ENCODE results near the gene PACS1. TPM values are rescaled to one million over a fixed set of nuclear protein-coding genes. Genes with fewer than 3 reads are reported as not detected.

Gene PACS1
- total RNA-seq, 1 donor from 2014 or later: 24.9 TPM

DNA sequence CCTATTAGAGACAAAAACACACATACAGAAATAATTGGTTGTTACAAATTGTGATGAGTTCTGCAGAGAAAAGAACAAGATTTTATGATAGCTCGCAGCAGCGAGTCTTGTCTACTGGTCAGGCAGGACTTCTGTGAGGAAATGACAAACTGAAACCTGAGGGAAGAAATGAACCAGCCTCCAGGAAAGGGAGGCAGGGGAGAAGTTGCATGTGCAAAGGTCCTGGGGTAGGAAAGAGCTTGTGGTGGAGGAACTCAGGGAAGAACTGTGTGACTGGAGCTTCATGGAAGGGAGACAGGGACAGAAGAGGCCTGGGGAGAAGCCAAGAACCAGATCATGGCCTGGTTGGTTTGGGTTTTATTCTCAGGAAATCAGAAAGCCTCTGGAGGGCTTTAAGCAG is 189.2 kb downstream of the PACS1 start:
- H3K4me3 ChIP-seq (ENCODE audit: low read depth, low read length): no peak overlapping the region
- TF ChIP-seq, protein P1, sequence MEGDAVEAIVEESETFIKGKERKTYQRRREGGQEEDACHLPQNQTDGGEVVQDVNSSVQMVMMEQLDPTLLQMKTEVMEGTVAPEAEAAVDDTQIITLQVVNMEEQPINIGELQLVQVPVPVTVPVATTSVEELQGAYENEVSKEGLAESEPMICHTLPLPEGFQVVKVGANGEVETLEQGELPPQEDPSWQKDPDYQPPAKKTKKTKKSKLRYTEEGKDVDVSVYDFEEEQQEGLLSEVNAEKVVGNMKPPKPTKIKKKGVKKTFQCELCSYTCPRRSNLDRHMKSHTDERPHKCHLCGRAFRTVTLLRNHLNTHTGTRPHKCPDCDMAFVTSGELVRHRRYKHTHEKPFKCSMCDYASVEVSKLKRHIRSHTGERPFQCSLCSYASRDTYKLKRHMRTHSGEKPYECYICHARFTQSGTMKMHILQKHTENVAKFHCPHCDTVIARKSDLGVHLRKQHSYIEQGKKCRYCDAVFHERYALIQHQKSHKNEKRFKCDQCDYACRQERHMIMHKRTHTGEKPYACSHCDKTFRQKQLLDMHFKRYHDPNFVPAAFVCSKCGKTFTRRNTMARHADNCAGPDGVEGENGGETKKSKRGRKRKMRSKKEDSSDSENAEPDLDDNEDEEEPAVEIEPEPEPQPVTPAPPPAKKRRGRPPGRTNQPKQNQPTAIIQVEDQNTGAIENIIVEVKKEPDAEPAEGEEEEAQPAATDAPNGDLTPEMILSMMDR (conservative IDR thresholded peaks at IDR 0.05; ENCODE audit: low read depth, low read length): no peak

DNA sequence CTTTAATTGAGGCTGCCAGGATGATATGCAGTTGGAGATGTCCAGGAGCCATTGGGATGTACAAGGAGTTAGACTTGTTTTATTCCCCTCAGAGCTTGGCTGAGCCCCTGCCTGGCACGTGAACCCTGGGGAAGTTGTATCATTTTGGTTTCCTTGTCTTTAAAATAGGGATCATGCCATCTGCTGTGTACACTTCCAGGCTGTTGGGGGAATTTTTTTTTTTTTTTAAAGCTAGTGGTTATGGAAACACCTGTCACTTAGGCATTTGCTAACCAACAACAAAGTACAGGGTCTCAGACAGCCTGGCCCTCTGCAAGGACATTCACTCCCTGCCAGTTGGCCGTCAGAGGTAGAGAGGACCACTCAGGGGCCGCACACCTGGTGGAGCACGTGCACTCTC is 189.9 kb downstream of the PACS1 start:
- no peak overlapping the region for H3K4me3 ChIP-seq (ENCODE audit: low read depth, low read length)
- DNase-seq (ENCODE audit: low read depth): no peak
- TF ChIP-seq, protein P1 (conservative IDR thresholded peaks at IDR 0.05; ENCODE audit: low read depth, low read length): no peak

More for the DNA sequence above, 189.2 kb downstream of the PACS1 start:
- no peak for DNase-seq (ENCODE audit: low read depth)

DNA sequence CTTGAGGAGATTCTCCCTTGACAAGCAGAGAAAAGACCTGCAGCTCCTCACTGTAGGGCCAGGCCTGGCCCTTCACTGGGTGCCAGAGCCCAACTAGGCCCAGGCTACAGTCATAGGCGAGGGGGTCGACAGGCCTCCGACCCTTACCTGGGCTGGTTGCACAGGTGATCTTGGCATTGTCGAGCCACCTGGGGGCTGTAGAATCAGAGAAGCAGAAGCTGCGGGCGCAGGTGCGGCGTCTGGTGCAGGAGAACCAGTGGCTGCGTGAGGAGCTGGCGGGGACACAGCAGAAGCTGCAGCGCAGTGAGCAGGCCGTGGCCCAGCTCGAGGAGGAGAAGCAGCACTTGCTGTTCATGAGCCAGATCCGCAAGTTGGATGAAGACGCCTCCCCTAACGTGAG is 191.5 kb downstream of the PACS1 start:
- TF ChIP-seq, protein P1 (conservative IDR thresholded peaks at IDR 0.05; ENCODE audit: low read depth, low read length): no peak
- no peak overlapping the region for H3K4me3 ChIP-seq (ENCODE audit: low read depth, low read length)
- no peak for DNase-seq (ENCODE audit: low read depth)

DNA sequence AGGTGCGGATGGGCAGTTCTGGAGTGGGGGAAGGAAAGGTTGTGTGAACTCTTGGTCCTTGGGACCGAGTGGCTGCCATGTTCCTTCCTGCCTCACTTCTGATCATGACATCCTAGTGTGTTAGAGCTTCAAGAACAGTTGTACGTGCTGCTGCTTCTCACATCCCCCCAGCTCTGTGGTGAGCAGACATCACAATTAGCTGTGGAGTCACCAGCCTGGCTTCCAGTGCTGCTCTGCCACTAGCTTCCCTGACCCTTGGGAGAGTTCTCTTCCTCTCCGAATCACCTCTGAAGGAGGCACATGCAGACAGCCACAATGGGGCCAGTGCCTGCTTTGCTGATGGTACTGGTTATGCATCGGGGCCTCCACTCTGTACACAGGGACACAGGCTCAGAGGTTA is 192.1 kb downstream of the PACS1 start:
- TF ChIP-seq, protein P1 (conservative IDR thresholded peaks at IDR 0.05; ENCODE audit: low read depth, low read length): no peak
- no peak overlapping the region for H3K4me3 ChIP-seq (ENCODE audit: low read depth, low read length)
- no peak for DNase-seq (ENCODE audit: low read depth)

DNA sequence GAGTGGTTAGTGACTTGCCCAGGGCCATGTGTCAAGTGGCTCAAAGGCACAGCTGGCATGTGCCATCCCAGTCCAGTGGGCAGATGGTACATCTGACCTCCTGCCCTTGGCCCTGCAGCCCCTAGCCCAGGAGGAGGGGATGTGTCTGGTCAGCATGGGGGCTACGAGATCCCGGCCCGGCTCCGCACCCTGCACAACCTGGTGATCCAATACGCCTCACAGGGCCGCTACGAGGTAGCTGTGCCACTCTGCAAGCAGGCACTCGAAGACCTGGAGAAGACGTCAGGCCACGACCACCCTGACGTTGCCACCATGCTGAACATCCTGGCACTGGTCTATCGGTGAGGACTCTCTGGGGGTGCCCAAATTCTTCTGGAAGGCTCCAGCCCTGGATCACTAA is 192.6 kb downstream of the PACS1 start:
- H3K4me3 ChIP-seq (ENCODE audit: low read depth, low read length): no peak overlapping the region
- DNase-seq (ENCODE audit: low read depth): no peak
- TF ChIP-seq, protein P1 (conservative IDR thresholded peaks at IDR 0.05; ENCODE audit: low read depth, low read length): no peak

DNA sequence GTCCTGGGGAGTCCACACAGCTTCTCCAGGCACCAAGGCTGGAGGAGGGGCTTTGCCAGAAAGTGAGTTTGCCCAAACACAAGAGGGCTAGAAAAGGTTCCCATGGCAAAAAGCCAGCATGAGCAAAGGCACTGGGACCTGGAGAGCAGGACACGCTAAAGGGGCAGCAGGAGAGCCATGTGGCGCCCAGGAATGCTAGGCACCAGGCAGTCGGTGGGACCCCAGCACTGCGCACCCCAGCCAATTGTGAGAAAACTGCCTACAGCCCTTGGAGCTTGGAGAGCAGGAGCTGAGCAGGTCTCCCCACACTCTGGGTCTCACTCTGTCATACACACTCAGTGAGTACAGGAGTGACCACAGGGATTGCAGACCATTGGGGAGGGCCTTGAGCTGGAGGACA is 193.2 kb downstream of the PACS1 start:
- TF ChIP-seq, protein P1 (conservative IDR thresholded peaks at IDR 0.05; ENCODE audit: low read depth, low read length): no peak
- H3K4me3 ChIP-seq (ENCODE audit: low read depth, low read length): no peak overlapping the region
- DNase-seq (ENCODE audit: low read depth): no peak

DNA sequence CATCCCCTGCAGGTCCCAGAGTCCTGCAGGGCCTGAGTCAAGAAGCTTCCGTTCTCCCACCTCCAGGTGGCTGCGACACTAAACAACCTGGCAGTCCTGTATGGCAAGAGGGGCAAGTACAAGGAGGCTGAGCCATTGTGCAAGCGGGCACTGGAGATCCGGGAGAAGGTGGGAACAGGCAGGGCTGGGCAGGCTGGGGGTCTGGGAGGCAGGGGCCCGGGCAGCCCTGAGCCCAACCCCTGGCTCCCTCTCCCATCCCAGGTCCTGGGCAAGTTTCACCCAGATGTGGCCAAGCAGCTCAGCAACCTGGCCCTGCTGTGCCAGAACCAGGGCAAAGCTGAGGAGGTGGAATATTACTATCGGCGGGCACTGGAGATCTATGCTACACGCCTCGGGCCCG is 193.7 kb downstream of the PACS1 start:
- no peak overlapping the region for H3K4me3 ChIP-seq (ENCODE audit: low read depth, low read length)
- no peak for DNase-seq (ENCODE audit: low read depth)
- TF ChIP-seq, protein P1 (conservative IDR thresholded peaks at IDR 0.05; ENCODE audit: low read depth, low read length): no peak

All from epithelial cell of proximal tubule (primary cell).